Thoracic aorta (tissue), 2 donors: ENCODE measurements around the gene PELO. TPM values are rescaled to one million over a fixed set of nuclear protein-coding genes. Genes with fewer than 3 reads are reported as not detected.

Source experiments
- ATAC-seq: fragments of 150-250 bp; one replicate; pipeline ENCODE4 v1.8.0; 2017; ENCODE audit warnings: low read depth; ENCODE audit not compliant: insufficient number of reproducible peaks, low FRiP score
- DNase-seq: peaks from one replicate; pipeline ENCODE4 v3.0.0-alpha.2; 2020; ENCODE audit warnings: low spot score
- H3K27ac ChIP-seq, 2 donors: fragments of 200-600 bp; sonication (generic); 1 replicate in 1 of 2; 2 replicates in 1 of 2; pipeline ENCODE4 v1.5.1; 2016; ENCODE audit warnings: mild to moderate bottlenecking in 2 of 2, moderate library complexity in 2 of 2
- H3K27me3 ChIP-seq: fragments of 200-600 bp; sonication (generic); replicated peaks from 2 replicates; pipeline ENCODE4 v1.6.0; 2016; ENCODE audit warnings: mild to moderate bottlenecking; ENCODE audit not compliant: insufficient read depth
- H3K36me3 ChIP-seq: fragments of 200-600 bp; sonication (generic); one replicate; pipeline ENCODE4 v1.5.1; 2016
- H3K4me1 ChIP-seq, 2 donors: fragments of 200-600 bp; sonication (generic); 1 replicate in 1 of 2; 2 replicates in 1 of 2; pipeline versions ENCODE4 v1.5.1 to v1.6.0; 2016; ENCODE audit warnings: low read depth in 2 of 2, mild to moderate bottlenecking in 1 of 2; ENCODE audit not compliant: control insufficient read depth in 1 of 2
- H3K4me3 ChIP-seq: fragments of 200-600 bp; sonication (generic); 2 replicates; pipeline ENCODE4 v1.5.1; 2016; ENCODE audit warnings: mild to moderate bottlenecking
- H3K9me3 ChIP-seq: fragments of 200-600 bp; sonication (generic); 2 replicates; pipeline ENCODE4 v1.5.1; 2016
- total RNA-seq, 2 donors: library from RNA; depleted of rRNA; stranded (reverse); fragments of >200 nt; gene quantifications; one replicate each; pipeline versions ENCODE4 v1.1.0 to v1.2.3, GENCODE V29; 2016
- TF ChIP-seq, protein P1 (sequence below): fragments of 200-600 bp; sonication (generic); IDR thresholded peaks from one replicate; pipeline ENCODE4 v1.5.1; 2019; ENCODE audit warnings: antibody characterized with exemption

Gene PELO
- total RNA-seq, 2 donors from 2014 or later: 28.8 to 44.7 TPM

DNA sequence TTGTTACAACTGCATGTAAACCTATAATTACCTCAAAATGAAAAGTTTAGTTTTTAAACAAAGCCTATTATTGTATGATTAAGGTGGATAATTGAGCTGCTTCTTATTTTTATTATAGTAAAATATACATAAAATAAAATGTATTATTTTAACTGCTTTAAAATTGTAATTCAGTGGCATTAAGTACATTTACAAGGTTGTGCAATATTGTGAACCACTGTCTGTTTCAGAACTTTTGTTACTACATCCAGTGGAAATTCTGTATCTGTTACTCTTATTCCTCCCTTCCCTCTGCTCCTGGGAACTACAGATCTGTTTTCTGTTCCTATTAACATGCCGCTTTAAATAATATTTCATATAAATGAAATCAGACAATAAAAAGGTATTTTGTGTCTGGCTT lies 37.1 kb downstream of the PELO start:
- Histone ChIP-seq H3K4me3 (no peak overlapping the region), H3K27ac (no peak overlapping the region), H3K4me1 (peaks cover 28 to 52% of the 10 kb centered on the region in 2 donors), H3K27me3 (no peaks in the 10 kb centered on the region), H3K9me3 (peaks cover 5% of the 10 kb centered on the region), H3K36me3 (no peaks in the 10 kb centered on the region)
- no peak for ATAC-seq
- DNase-seq: no peak
- TF ChIP-seq, protein P1, sequence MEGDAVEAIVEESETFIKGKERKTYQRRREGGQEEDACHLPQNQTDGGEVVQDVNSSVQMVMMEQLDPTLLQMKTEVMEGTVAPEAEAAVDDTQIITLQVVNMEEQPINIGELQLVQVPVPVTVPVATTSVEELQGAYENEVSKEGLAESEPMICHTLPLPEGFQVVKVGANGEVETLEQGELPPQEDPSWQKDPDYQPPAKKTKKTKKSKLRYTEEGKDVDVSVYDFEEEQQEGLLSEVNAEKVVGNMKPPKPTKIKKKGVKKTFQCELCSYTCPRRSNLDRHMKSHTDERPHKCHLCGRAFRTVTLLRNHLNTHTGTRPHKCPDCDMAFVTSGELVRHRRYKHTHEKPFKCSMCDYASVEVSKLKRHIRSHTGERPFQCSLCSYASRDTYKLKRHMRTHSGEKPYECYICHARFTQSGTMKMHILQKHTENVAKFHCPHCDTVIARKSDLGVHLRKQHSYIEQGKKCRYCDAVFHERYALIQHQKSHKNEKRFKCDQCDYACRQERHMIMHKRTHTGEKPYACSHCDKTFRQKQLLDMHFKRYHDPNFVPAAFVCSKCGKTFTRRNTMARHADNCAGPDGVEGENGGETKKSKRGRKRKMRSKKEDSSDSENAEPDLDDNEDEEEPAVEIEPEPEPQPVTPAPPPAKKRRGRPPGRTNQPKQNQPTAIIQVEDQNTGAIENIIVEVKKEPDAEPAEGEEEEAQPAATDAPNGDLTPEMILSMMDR: no peak

GRCh38 chr5:52825826-52826225 lies 38.1 kb downstream of the PELO start:
- TF ChIP-seq, protein P1: no peak
- DNase-seq (no peak), ATAC-seq (no peak)
- Histone ChIP-seq H3K27ac (peak overlapping the region in 1 of 2 donors; percentile 7), H3K4me1 (peaks cover 33 to 62% of the 10 kb centered on the region in 2 donors), H3K9me3 (peaks cover 5% of the 10 kb centered on the region), H3K36me3 (no peaks in the 10 kb centered on the region), H3K4me3 (no peak overlapping the region), H3K27me3 (no peaks in the 10 kb centered on the region)

DNA sequence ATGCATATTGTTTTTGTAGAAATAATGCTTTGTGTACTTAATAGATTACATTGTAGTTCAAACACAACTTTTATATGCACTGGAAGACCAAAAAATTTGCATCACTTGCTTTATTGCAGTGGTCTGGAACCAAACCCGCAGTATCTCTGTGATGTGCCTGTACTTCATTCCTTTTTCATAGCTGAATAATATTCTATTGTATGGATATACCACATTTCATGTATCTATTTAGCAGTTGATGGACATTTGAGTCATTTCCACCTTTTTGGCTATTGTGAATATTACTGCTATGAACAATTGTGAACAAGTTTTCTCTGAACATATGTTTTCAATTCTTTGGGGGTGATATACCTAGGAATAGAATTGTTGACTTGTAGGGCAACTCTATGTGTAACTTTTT lies 40.1 kb downstream of the PELO start:
- ATAC-seq: no peak
- no peak for DNase-seq
- Histone ChIP-seq H3K27me3 (no peaks in the 10 kb centered on the region), H3K36me3 (no peaks in the 10 kb centered on the region), H3K4me1 (peaks cover 33 to 63% of the 10 kb centered on the region in 2 donors), H3K9me3 (peaks cover 5% of the 10 kb centered on the region), H3K27ac (no peak overlapping the region), H3K4me3 (no peak overlapping the region)
- TF ChIP-seq, protein P1: no peak

GRCh38 chr5:52829664-52830063 lies 41.9 kb downstream of the PELO start:
- no peaks in the 10 kb centered on the region for H3K27me3 ChIP-seq
- no peak overlapping the region for H3K4me3 ChIP-seq
- H3K27ac ChIP-seq: no peak overlapping the region
- H3K9me3 ChIP-seq: peaks cover 5% of the 10 kb centered on the region
- DNase-seq (no peak), ATAC-seq (no peak)
- H3K4me1 ChIP-seq: peaks cover 19 to 63% of the 10 kb centered on the region in 2 donors
- H3K36me3 ChIP-seq: no peaks in the 10 kb centered on the region
- TF ChIP-seq, protein P1: no peak

GRCh38 chr5:52830650-52831049 lies 42.9 kb downstream of the PELO start:
- Histone ChIP-seq H3K4me1 (peaks cover 19 to 56% of the 10 kb centered on the region in 2 donors), H3K27me3 (no peaks in the 10 kb centered on the region), H3K9me3 (peaks cover 5% of the 10 kb centered on the region), H3K36me3 (no peaks in the 10 kb centered on the region), H3K27ac (no peak overlapping the region), H3K4me3 (no peak overlapping the region)
- ATAC-seq (no peak), DNase-seq (no peak)
- TF ChIP-seq, protein P1: no peak
